ENCODE data around the gene CDYL.

DNA sequence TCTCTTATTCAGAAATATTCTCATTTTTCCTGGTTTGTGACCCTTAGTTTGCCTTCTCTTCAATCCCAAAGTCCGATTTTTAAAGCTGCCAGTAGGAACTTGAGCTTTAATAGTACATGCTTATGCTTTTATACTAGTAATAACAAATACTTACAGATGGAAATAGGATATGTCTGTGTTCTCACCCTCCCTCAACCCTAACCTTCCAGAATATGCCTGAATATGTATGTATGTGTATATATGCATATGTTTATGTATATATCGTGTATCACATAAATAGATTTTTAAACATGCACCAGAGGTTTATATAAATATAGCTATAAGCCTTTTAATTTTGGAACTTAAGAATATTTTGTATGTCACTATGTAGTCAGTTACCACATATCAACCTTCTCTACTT, 38.8 kb downstream of the CDYL start:
- TF ChIP-seq ATF3 (IDR thresholded peaks at IDR 0.05) (no peak), EGR1 (IDR thresholded peaks at IDR 0.05; ENCODE audit: low read depth in 2 of 2) (no peak), JUND (IDR thresholded peaks at IDR 0.05) (no peak)
- TF ChIP-seq, protein P1, sequence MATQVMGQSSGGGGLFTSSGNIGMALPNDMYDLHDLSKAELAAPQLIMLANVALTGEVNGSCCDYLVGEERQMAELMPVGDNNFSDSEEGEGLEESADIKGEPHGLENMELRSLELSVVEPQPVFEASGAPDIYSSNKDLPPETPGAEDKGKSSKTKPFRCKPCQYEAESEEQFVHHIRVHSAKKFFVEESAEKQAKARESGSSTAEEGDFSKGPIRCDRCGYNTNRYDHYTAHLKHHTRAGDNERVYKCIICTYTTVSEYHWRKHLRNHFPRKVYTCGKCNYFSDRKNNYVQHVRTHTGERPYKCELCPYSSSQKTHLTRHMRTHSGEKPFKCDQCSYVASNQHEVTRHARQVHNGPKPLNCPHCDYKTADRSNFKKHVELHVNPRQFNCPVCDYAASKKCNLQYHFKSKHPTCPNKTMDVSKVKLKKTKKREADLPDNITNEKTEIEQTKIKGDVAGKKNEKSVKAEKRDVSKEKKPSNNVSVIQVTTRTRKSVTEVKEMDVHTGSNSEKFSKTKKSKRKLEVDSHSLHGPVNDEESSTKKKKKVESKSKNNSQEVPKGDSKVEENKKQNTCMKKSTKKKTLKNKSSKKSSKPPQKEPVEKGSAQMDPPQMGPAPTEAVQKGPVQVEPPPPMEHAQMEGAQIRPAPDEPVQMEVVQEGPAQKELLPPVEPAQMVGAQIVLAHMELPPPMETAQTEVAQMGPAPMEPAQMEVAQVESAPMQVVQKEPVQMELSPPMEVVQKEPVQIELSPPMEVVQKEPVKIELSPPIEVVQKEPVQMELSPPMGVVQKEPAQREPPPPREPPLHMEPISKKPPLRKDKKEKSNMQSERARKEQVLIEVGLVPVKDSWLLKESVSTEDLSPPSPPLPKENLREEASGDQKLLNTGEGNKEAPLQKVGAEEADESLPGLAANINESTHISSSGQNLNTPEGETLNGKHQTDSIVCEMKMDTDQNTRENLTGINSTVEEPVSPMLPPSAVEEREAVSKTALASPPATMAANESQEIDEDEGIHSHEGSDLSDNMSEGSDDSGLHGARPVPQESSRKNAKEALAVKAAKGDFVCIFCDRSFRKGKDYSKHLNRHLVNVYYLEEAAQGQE (IDR thresholded peaks at IDR 0.05) = no peak
- TF ChIP-seq, protein P2, sequence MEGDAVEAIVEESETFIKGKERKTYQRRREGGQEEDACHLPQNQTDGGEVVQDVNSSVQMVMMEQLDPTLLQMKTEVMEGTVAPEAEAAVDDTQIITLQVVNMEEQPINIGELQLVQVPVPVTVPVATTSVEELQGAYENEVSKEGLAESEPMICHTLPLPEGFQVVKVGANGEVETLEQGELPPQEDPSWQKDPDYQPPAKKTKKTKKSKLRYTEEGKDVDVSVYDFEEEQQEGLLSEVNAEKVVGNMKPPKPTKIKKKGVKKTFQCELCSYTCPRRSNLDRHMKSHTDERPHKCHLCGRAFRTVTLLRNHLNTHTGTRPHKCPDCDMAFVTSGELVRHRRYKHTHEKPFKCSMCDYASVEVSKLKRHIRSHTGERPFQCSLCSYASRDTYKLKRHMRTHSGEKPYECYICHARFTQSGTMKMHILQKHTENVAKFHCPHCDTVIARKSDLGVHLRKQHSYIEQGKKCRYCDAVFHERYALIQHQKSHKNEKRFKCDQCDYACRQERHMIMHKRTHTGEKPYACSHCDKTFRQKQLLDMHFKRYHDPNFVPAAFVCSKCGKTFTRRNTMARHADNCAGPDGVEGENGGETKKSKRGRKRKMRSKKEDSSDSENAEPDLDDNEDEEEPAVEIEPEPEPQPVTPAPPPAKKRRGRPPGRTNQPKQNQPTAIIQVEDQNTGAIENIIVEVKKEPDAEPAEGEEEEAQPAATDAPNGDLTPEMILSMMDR (IDR thresholded peaks at IDR 0.05; ENCODE audit: low read depth, low read length, missing input control) = no peak

Data from liver (tissue), 3 donors.